GM10266 (cell line): ENCODE data around the gene STK4.
"Not testable (repeated sequence)": the region's sequence is repeated elsewhere in the genome, so short reads cannot be mapped to it uniquely, and the experiment has no call there.

Source experiments
- DNase-seq: peaks from one replicate; pipeline ENCODE4 v3.0.0; 2012; ENCODE audit errors: extremely low spot score
- CTCF ChIP-seq: IDR thresholded peaks from 2 replicates; pipeline ENCODE4 v1.5.1; 2012; ENCODE audit warnings: mild to moderate bottlenecking, low read depth; ENCODE audit not compliant: control insufficient read depth, insufficient read depth; ENCODE audit errors: missing control alignments

Gene STK4

GRCh38 chr20:45008521-45009049 is 42.3 kb downstream of the STK4 start:
- no peak for TF ChIP-seq CTCF
- DNase-seq, result no peak

- no peak for DNase-seq
- no peak for TF ChIP-seq CTCF
Measured at GRCh38 chr20:45010399-45010828, 44.1 kb downstream of the STK4 start.

GRCh38 chr20:45011108-45011526 is 44.8 kb downstream of the STK4 start:
- DNase-seq, result peak; percentile 23
- peak; percentile 61 for TF ChIP-seq CTCF

- TF ChIP-seq CTCF, result no peak
- DNase-seq, result no peak
Measured at GRCh38 chr20:45012682-45013302, 46.5 kb downstream of the STK4 start.

- not testable (repeated sequence) for DNase-seq
Measured at GRCh38 chr20:45014131-45014530, 47.8 kb downstream of the STK4 start.

- TF ChIP-seq CTCF, result no peak
- no peak for DNase-seq
Measured at GRCh38 chr20:45014671-45015415, 48.5 kb downstream of the STK4 start.

GRCh38 chr20:45016089-45016671 is 49.9 kb downstream of the STK4 start:
- no peak for TF ChIP-seq CTCF
- no peak for DNase-seq
